ENCODE data around the gene SUGP2. TPM values are rescaled to one million over a fixed set of nuclear protein-coding genes. Genes with fewer than 3 reads are reported as not detected.

The SUGP2 gene
- total RNA-seq, 4 donors from 2014 or later = 16.7 to 36.2 (median 21.5) TPM

GRCh38 chr19:18951721-18952281 lies 81.5 kb downstream of the SUGP2 start:
- TF ChIP-seq, protein P1, sequence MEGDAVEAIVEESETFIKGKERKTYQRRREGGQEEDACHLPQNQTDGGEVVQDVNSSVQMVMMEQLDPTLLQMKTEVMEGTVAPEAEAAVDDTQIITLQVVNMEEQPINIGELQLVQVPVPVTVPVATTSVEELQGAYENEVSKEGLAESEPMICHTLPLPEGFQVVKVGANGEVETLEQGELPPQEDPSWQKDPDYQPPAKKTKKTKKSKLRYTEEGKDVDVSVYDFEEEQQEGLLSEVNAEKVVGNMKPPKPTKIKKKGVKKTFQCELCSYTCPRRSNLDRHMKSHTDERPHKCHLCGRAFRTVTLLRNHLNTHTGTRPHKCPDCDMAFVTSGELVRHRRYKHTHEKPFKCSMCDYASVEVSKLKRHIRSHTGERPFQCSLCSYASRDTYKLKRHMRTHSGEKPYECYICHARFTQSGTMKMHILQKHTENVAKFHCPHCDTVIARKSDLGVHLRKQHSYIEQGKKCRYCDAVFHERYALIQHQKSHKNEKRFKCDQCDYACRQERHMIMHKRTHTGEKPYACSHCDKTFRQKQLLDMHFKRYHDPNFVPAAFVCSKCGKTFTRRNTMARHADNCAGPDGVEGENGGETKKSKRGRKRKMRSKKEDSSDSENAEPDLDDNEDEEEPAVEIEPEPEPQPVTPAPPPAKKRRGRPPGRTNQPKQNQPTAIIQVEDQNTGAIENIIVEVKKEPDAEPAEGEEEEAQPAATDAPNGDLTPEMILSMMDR (IDR thresholded peaks at IDR 0.05) = no peak
- TF ChIP-seq POLR2A (IDR thresholded peaks at IDR 0.05) = no peak
- 46 to 73% methylated on average over 5 to 6 of the region's 7 CpGs for WGBS, 2 donors
- Histone ChIP-seq H3K27ac (no peak overlapping the region), H3K4me1 (peaks cover 0 to 19% (median 6%) of the 10 kb centered on the region in 3 donors), H3K4me3 (no peak overlapping the region), H3K27me3 (peaks cover 0 to 22% (median 0%) of the 10 kb centered on the region in 4 donors), H3K9me3 (no peaks in the 10 kb centered on the region), H3K36me3 (no peaks in the 10 kb centered on the region)
- intact Hi-C loops (cut with DNase I) = no loop called here
- DNase-seq = no peak

GRCh38 chr19:18949858-18950257 lies 83.5 kb downstream of the SUGP2 start:
- H3K27ac ChIP-seq = no peak overlapping the region
- no peaks in the 10 kb centered on the region for H3K9me3 ChIP-seq
- TF ChIP-seq, protein P1 (IDR thresholded peaks at IDR 0.05) = no peak
- TF ChIP-seq POLR2A (IDR thresholded peaks at IDR 0.05) = no peak
- 92 to 94% methylated on average over 2 of the region's 3 CpGs for WGBS, 2 donors
- H3K4me1 ChIP-seq = peaks cover 0 to 19% (median 6%) of the 10 kb centered on the region in 3 donors
- H3K27me3 ChIP-seq = peaks cover 0 to 41% (median 0%) of the 10 kb centered on the region in 4 donors
- H3K4me3 ChIP-seq = no peak overlapping the region
- no peaks in the 10 kb centered on the region for H3K36me3 ChIP-seq
- intact Hi-C loops (cut with DNase I) = no loop called here
- DNase-seq = no peak

- Histone ChIP-seq H3K27me3 (peaks cover 0 to 42% (median 0%) of the 10 kb centered on the region in 4 donors), H3K36me3 (no peaks in the 10 kb centered on the region), H3K27ac (no peak overlapping the region), H3K9me3 (no peaks in the 10 kb centered on the region), H3K4me1 (peaks cover 0 to 19% (median 6%) of the 10 kb centered on the region in 3 donors), H3K4me3 (no peak overlapping the region)
- 63 to 80% methylated on average over 1 to 2 of the region's 5 CpGs for WGBS, 2 donors
- TF ChIP-seq, protein P1 (IDR thresholded peaks at IDR 0.05) = no peak
- TF ChIP-seq POLR2A (IDR thresholded peaks at IDR 0.05) = no peak
- intact Hi-C loops (cut with DNase I) = no loop called here
- DNase-seq = no peak
Observed at GRCh38 chr19:18948976-18949356, 84.4 kb downstream of the SUGP2 start.

DNA sequence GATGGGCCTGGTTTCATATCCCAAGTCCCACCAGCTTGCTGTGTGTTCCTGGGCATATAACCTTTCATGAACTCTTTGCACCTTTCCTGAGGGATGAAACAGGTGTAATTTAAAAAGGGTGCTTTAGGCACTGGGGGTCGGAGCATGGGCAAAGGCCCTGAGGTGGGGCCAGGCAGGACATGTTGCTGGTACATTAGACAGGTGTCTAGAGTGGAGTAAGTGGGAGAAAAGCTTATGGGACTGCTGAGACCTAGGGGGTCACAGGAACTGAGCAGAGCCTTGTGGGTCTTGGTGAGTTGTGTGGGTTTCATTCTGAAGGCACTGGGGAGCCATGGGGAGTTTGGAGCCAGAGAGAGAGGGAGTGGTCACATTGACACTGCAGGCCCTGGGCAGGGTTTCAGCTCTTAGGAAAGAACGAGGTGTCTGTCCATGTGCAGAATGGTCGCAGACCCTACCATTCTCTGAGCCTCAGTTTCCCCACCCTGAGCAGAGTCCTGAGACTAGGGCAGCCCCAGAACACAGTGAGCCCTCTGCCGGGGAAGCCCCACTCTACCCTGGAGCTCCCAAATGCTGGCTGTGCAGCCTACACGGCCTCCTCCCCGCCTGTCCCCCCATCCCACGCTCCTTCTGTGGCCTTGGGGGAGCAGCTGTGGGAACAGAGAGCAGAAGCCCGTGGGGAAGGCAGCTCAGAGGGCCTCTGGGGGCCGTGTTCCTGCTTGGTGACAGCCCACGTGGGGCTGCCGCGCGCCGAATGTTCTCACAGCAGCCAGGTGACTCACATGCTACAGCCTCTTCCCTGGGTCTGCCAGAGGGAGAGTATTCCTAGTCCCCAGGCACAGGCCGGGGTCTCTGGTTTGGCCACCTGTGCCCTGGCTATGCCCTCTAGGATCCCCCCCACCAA lies 85.0 kb downstream of the SUGP2 start:
- Histone ChIP-seq H3K27ac (no peak overlapping the region), H3K4me1 (peaks cover 0 to 19% (median 6%) of the 10 kb centered on the region in 3 donors), H3K27me3 (peaks cover 0 to 37% (median 0%) of the 10 kb centered on the region in 4 donors), H3K9me3 (no peaks in the 10 kb centered on the region), H3K36me3 (no peaks in the 10 kb centered on the region), H3K4me3 (no peak overlapping the region)
- intact Hi-C loops (cut with DNase I) = no loop called here
- TF ChIP-seq, protein P1 (IDR thresholded peaks at IDR 0.05) = no peak
- TF ChIP-seq POLR2A (IDR thresholded peaks at IDR 0.05) = no peak
- 65 to 91% methylated on average over 5 to 8 of the region's 15 CpGs for WGBS, 2 donors
- no peak for DNase-seq

GRCh38 chr19:18946918-18947317 lies 86.4 kb downstream of the SUGP2 start:
- H3K4me3 ChIP-seq = no peak overlapping the region
- no peak for DNase-seq
- WGBS, 2 donors = 72 to 93% methylated on average over 3 to 12 of the region's 14 CpGs
- no peak for TF ChIP-seq POLR2A (IDR thresholded peaks at IDR 0.05)
- TF ChIP-seq, protein P1 (IDR thresholded peaks at IDR 0.05) = no peak
- H3K27me3 ChIP-seq = peaks cover 0 to 41% (median 0%) of the 10 kb centered on the region in 4 donors
- intact Hi-C loops (cut with DNase I) = no loop called here
- peaks cover 0 to 5% (median 0%) of the 10 kb centered on the region in 3 donors for H3K4me1 ChIP-seq
- H3K27ac ChIP-seq = no peak overlapping the region
- H3K9me3 ChIP-seq = no peaks in the 10 kb centered on the region
- no peaks in the 10 kb centered on the region for H3K36me3 ChIP-seq
